B cell (primary cell): ENCODE results near the gene GTF2IRD1. TPM values are rescaled to one million over a fixed set of nuclear protein-coding genes. Genes with fewer than 3 reads are reported as not detected.

Experiments
- ATAC-seq: fragments of 200-7000 bp; cut with Tn5 transposase; one replicate; pipeline ENCODE4 v1.10.0; 2021; ENCODE audit warnings: low read depth, mild to moderate bottlenecking, moderate number of reproducible peaks, moderate library complexity
- CTCF ChIA-PET: fragments of 350-600 bp; sonication (Branson Sonifier 250); formaldehyde crosslinking; loops from one replicate; lab custom pipeline; 2021; ENCODE audit warnings: antibody characterized with exemption, inconsistent platforms; lab: Charles Lee
- POLR2A ChIA-PET: fragments of 350-600 bp; sonication (Branson Sonifier 250); formaldehyde crosslinking; loops from one replicate; lab custom pipeline; 2021; ENCODE audit warnings: antibody characterized with exemption; lab: Charles Lee
- DNase-seq: peaks from one replicate; pipeline ENCODE4 v3.0.0; 2013
- H2AFZ ChIP-seq: 2 replicates; pipeline ENCODE4 v1.6.1; 2012; ENCODE audit warnings: mild to moderate bottlenecking, low read depth, low read length; ENCODE audit not compliant: insufficient read depth, poor library complexity, severe bottlenecking
- H3K27ac ChIP-seq, 2 donors: 1 replicate in 1 of 2; 2 replicates in 1 of 2; pipeline ENCODE4 v1.5.1; 2012 to 2013; ENCODE audit warnings: low read length in 2 of 2, mild to moderate bottlenecking in 2 of 2, moderate library complexity in 1 of 2
- H3K27me3 ChIP-seq, 4 experiments: fragments of 200-600 bp in 1 of 4; sonication (generic) in 1 of 4; replicated peaks in 1 of 4; 1 replicate in 2 of 4; 2 replicates in 2 of 4; pipeline versions ENCODE4 v1.6.1 to v1.7.0; 2013 to 2016; ENCODE audit warnings: low read length in 3 of 4, mild to moderate bottlenecking in 2 of 4, mixed read lengths in 1 of 4, moderate library complexity in 1 of 4; ENCODE audit not compliant: insufficient read depth in 4 of 4, control insufficient read depth in 3 of 4; ENCODE audit errors: control extremely low read depth in 1 of 4
- H3K36me3 ChIP-seq, 2 experiments: replicated peaks in 1 of 2; 1 replicate in 1 of 2; 2 replicates in 1 of 2; pipeline versions ENCODE4 v1.6.1 to v1.7.1; 2013; ENCODE audit warnings: low read length in 1 of 2; ENCODE audit not compliant: insufficient read depth in 2 of 2, control insufficient read depth in 1 of 2; ENCODE audit errors: control extremely low read depth in 1 of 2, extremely low read depth in 1 of 2
- H3K4me1 ChIP-seq, 2 donors: fragments of 200-600 bp in 1 of 2; sonication (generic) in 1 of 2; 1 replicate in 1 of 2; 2 replicates in 1 of 2; pipeline versions ENCODE4 v1.5.1 to v1.6.1; 2013 to 2017; ENCODE audit warnings: low read length in 2 of 2; ENCODE audit not compliant: control insufficient read depth in 2 of 2, insufficient read depth in 2 of 2
- H3K4me2 ChIP-seq: replicated peaks from 2 replicates; pipeline ENCODE3; 2012; ENCODE audit warnings: mild to moderate bottlenecking, low read depth, low read length; ENCODE audit not compliant: poor library complexity, severe bottlenecking
- H3K4me3 ChIP-seq, 5 experiments: fragments of 200-600 bp in 1 of 5; sonication (generic) in 1 of 5; 1 replicate in 3 of 5; 2 replicates in 2 of 5; pipeline versions ENCODE4 v1.5.1 to v1.7.0; 2011 to 2016; ENCODE audit warnings: low read length in 4 of 5, mild to moderate bottlenecking in 4 of 5, low read depth in 2 of 5, control low read depth in 1 of 5, moderate library complexity in 1 of 5; ENCODE audit not compliant: insufficient read depth in 1 of 5; ENCODE audit errors: control extremely low read depth in 1 of 5, extremely low read depth in 1 of 5
- H3K79me2 ChIP-seq: fragments of 200-600 bp; sonication (generic); one replicate; pipeline ENCODE4 v1.6.0; 2016; ENCODE audit warnings: low read length; ENCODE audit not compliant: control insufficient read depth, insufficient read depth
- H3K9ac ChIP-seq: fragments of 200-600 bp; sonication (generic); 2 replicates; pipeline ENCODE4 v1.6.1; 2017; ENCODE audit warnings: mild to moderate bottlenecking, low read length, moderate library complexity
- H3K9me3 ChIP-seq, 3 donors: one replicate each; pipeline versions ENCODE4 v1.6.1 to v1.7.1; 2013; ENCODE audit warnings: low read length in 2 of 3; ENCODE audit not compliant: control insufficient read depth in 2 of 3, insufficient read depth in 1 of 3; ENCODE audit errors: control extremely low read depth in 1 of 3
- H4K20me1 ChIP-seq: 2 replicates; pipeline ENCODE4 v1.6.0; 2012; ENCODE audit warnings: mild to moderate bottlenecking, low read length; ENCODE audit not compliant: insufficient read depth, control insufficient read depth, poor library complexity, severe bottlenecking
- H3K27ac Mint-ChIP-seq: one replicate; pipeline ENCODE4 v1.8.0; 2021; ENCODE audit warnings: mixed read lengths
- H3K27me3 Mint-ChIP-seq: one replicate; pipeline ENCODE4 v1.8.0; 2021; ENCODE audit warnings: mixed read lengths
- H3K4me1 Mint-ChIP-seq: one replicate; pipeline ENCODE4 v1.8.0; 2021; ENCODE audit warnings: mixed read lengths
- H3K4me3 Mint-ChIP-seq: one replicate; pipeline ENCODE4 v1.8.0; 2021; ENCODE audit warnings: mixed read lengths
- H3K9me3 Mint-ChIP-seq: one replicate; pipeline ENCODE4 v1.8.0; 2022; ENCODE audit warnings: mixed read lengths; ENCODE audit not compliant: insufficient read depth
- CTCF ChIP-seq: fragments of 200-600 bp; IDR thresholded peaks from one replicate; pipeline ENCODE4 v1.8.0; 2022; ENCODE audit warnings: antibody characterized with exemption, mild to moderate bottlenecking
- EZH2 ChIP-seq: IDR thresholded peaks from 2 replicates; pipeline ENCODE4 v1.6.1; 2012; ENCODE audit warnings: borderline replicate concordance, low read depth, mild to moderate bottlenecking, moderate library complexity, low read length; ENCODE audit not compliant: insufficient read depth, poor library complexity, severe bottlenecking
- WGBS: methylation state at CpG from one replicate; pipeline ENCODE4 v1.1.5; 2013; ENCODE audit warnings: missing lambda C conversion rate; ENCODE audit not compliant: insufficient coverage; 5-methylcytosine and 5-hydroxymethylcytosine counted together
- intact Hi-C: fragments of 100-400 bp; cut with micrococcal nuclease; formaldehyde crosslinking; loops from one replicate; pipeline ENCODE4 v1.10.0; 2022
- polyA plus RNA-seq: library from polyadenylated mRNA; depleted of rRNA; stranded (reverse); fragments of >200 nt; gene quantifications from 2 replicates; pipeline ENCODE4 v1.2.3, GENCODE V29; 2012
- total RNA-seq, 2 donors: library from RNA; stranded (reverse); fragments of 120-200 nt in 1 of 2; gene quantifications; 1 replicate in 1 of 2; 2 replicates in 1 of 2; pipeline versions ENCODE4 v1.2.3 to v1.2.4, GENCODE V29; 2013 to 2022

GTF2IRD1 gene
- total and polyA plus RNA-seq, 2 donors (not counting 1 experiment from before 2014, with no cell fraction given), result 0.45 to 2.2 TPM

- H2AFZ ChIP-seq, result no peak overlapping the region
- no peak overlapping the region for H3K9ac ChIP-seq
- POLR2A ChIA-PET, result no interaction called here
- H3K4me3 ChIP-seq, result no peak overlapping the region
- peaks cover 8 to 14% of the 10 kb centered on the region in 2 donors for H3K4me1 ChIP-seq
- Mint-ChIP-seq H3K27ac (no peak overlapping the region), H3K4me3 (no peak overlapping the region), H3K4me1 (peaks cover 17% of the 10 kb centered on the region), H3K9me3 (no peaks in the 10 kb centered on the region), H3K27me3 (no peaks in the 10 kb centered on the region)
- TF ChIP-seq CTCF (no peak), EZH2 (no peak)
- no peak for ATAC-seq
- no peaks in the 10 kb centered on the region for H3K79me2 ChIP-seq
- WGBS, result 100% methylated on average over 4 of the region's 5 CpGs
- no peak for DNase-seq
- no peaks in the 10 kb centered on the region for H3K9me3 ChIP-seq
- H3K27me3 ChIP-seq, result no peaks in the 10 kb centered on the region
- H4K20me1 ChIP-seq, result no peaks in the 10 kb centered on the region
- CTCF ChIA-PET, result no interaction called here
- H3K4me2 ChIP-seq, result no peak overlapping the region
- H3K36me3 ChIP-seq, result no peaks in the 10 kb centered on the region
- intact Hi-C loops, result no loop called here
- H3K27ac ChIP-seq, result no peak overlapping the region
Observed at GRCh38 chr7:74622228-74622749, 168.6 kb downstream of the GTF2IRD1 start.

GRCh38 chr7:74623135-74623534 is 169.4 kb downstream of the GTF2IRD1 start:
- no peaks in the 10 kb centered on the region for H3K79me2 ChIP-seq
- no peaks in the 10 kb centered on the region for H3K27me3 ChIP-seq
- peaks cover 0 to 5% of the 10 kb centered on the region in 2 donors for H3K4me1 ChIP-seq
- WGBS, result 87% methylated on average over 6 of the region's 9 CpGs
- no peak overlapping the region for H3K4me2 ChIP-seq
- ChIA-PET POLR2A (no interaction called here), CTCF (interaction anchor here (0.9 to 1.1 kb wide), 2 partner anchors 27 to 76 kb away, joined by 3 read pairs; no protein-coding TSS in a partner anchor)
- no peak overlapping the region for H2AFZ ChIP-seq
- no peak overlapping the region for H3K9ac ChIP-seq
- no peak for DNase-seq
- no peaks in the 10 kb centered on the region for H4K20me1 ChIP-seq
- no peak overlapping the region for H3K4me3 ChIP-seq
- H3K36me3 ChIP-seq, result no peaks in the 10 kb centered on the region
- no peak overlapping the region for H3K27ac ChIP-seq
- Mint-ChIP-seq H3K4me1 (peaks cover 8% of the 10 kb centered on the region), H3K27me3 (no peaks in the 10 kb centered on the region), H3K4me3 (no peak overlapping the region), H3K9me3 (no peaks in the 10 kb centered on the region), H3K27ac (no peak overlapping the region)
- ATAC-seq, result no peak
- TF ChIP-seq CTCF, result no peak
- no peak for TF ChIP-seq EZH2
- no peaks in the 10 kb centered on the region for H3K9me3 ChIP-seq
- intact Hi-C loops, result no loop called here
